Fibroblast of skin of right biceps (primary cell): Measurements from ENCODE around the gene BANP.
"Not testable (repeated sequence)": the region's sequence is repeated elsewhere in the genome, so short reads cannot be mapped to it uniquely, and the experiment has no call there.

Source experiments
- DNase-seq: peaks from one replicate; pipeline ENCODE4 v3.0.0-alpha.2; 2013

The BANP gene

GRCh38 chr16:88106566-88106965 is 155.3 kb downstream of the BANP start:
- DNase-seq: not testable (repeated sequence)

- DNase-seq: no peak
Observed at GRCh38 chr16:88108762-88109161, 157.5 kb downstream of the BANP start.

GRCh38 chr16:88109726-88110621 is 158.7 kb downstream of the BANP start:
- DNase-seq: not testable (repeated sequence)

DNA sequence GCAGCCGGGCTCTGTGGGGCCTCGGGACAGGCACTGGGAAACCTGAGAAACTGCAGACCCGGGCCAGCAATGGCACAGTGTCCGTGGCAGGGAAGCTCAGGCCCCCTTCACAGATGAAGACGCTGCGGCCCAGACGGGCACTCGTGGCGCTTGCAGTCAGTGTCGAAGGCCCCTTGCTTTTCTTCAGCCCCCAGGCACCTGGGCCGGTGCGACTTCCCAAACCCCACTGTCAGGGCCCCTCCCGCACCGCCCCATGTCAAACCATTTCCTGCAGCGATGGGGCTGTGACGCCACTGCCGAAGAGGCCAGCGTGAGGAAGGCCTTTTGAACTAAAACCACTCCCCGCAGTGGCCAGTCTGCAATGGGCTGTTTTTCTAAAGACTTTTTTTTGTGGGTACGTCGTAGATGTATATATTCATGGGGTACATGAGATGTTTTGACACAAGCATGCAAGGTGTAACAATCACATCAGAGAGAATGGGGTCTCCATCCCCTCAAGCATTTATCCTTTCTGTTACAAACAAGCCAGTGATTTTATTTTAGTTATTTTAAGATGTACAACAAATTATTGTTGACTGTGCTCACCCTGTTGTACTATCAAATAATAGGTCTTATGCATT is 159.8 kb downstream of the BANP start:
- not testable (repeated sequence) for DNase-seq

GRCh38 chr16:88111976-88112375 is 160.7 kb downstream of the BANP start:
- not testable (repeated sequence) for DNase-seq

- no peak for DNase-seq
Observed at GRCh38 chr16:88113545-88114045, 162.4 kb downstream of the BANP start.

DNA sequence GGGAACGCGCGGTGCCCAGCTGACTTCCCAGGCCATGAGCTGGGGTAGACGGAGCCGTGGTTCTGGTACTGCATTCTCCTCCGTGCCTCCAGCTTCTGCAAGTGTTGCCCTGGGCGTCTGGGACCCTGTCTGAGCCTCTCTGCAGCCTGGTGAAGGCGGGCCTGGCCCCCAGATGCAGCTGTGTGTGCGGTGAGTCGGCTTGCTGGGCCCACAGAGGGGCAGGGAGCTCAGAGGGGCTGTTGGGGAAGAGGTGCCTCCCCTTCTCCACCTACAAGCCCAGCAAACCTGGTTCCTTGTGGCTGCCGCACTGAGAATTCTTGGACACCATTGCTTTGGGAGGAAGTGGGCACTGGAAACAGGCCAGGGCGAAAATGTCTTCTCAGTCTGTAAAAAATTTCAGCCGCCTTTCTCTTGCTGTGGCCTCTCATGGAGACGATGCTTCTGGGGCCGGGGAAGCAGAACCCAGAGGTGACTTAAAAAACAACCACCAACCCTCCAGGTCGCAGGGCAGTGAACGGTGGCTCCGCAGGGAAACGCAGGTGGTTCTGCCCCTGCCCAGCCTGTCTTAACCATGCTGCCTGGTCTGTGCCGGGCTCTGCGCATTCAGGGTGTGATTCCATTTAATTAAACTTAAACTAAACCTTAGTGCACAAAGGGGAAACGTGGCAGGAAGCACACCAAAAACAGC is 163.5 kb downstream of the BANP start:
- DNase-seq: not testable (repeated sequence)

DNA sequence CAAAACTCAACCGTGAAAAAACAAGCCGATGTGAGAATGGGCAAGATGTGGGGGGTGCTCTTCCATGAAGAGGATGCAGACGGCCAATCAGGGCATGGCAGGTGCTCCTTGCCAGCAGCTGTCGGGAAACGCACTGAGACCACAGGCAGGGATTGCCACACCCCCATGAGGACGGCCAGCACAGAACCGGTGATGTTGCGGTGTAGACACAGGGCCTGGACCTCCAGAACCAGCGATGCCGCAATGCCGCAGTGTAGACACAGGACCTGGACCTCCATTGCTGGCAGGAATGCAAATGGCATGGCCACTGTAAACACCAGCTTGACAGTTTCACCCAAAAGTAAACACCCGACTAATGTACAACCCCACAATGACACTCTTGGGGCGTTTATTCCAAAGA is 164.9 kb downstream of the BANP start:
- DNase-seq: no peak

- no peak for DNase-seq
Observed at GRCh38 chr16:88117476-88117868, 166.2 kb downstream of the BANP start.

DNA sequence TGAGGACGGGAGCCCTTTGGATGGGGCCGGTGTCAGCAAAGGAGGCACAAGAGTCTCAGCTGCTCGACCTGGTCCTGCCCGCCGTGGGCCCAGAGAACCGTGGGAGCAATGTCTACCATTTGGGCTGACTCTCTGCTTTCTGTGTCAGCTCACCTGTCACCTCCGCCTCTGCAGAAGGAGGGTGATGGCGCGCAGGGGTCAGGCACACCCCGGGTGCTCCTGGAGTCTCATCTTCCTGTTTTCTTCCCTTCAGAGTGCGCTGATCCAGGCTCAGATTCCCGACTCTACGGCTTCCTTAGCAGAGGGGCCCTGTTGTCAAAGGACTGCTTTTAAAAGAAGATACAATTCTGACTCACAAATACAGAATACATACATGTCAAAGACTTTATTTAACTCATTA is 167.1 kb downstream of the BANP start:
- no peak for DNase-seq

- DNase-seq: peak; percentile 80
Observed at GRCh38 chr16:88118852-88119741, 167.9 kb downstream of the BANP start.

- not testable (repeated sequence) for DNase-seq
Observed at GRCh38 chr16:88119881-88120751, 168.9 kb downstream of the BANP start.

DNA sequence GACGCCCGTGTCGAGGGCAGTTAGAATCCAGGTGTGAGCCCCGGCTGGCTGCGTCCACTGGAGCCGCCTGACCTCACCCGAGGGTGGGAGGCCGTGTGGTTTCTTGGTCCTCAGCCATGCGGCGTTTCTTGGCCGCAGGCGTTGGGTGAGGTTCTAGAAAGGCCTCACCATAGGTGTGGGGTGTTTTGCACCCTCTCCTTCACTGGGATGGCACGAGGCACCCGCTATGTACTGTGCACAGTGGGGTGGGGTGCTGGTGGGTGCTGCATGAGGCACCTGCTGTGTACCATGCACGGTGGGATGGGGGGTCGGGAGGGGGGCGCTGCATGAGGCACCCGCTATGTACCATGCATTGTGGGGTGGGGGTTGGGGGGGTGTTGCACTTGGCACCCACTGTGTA is 169.6 kb downstream of the BANP start:
- no peak for DNase-seq

GRCh38 chr16:88121391-88121790 is 170.2 kb downstream of the BANP start:
- DNase-seq: peak; percentile 25

- DNase-seq: no peak
Observed at GRCh38 chr16:88121886-88122580, 170.8 kb downstream of the BANP start.
